ENCODE measurements around the gene UBXN6.

DNA sequence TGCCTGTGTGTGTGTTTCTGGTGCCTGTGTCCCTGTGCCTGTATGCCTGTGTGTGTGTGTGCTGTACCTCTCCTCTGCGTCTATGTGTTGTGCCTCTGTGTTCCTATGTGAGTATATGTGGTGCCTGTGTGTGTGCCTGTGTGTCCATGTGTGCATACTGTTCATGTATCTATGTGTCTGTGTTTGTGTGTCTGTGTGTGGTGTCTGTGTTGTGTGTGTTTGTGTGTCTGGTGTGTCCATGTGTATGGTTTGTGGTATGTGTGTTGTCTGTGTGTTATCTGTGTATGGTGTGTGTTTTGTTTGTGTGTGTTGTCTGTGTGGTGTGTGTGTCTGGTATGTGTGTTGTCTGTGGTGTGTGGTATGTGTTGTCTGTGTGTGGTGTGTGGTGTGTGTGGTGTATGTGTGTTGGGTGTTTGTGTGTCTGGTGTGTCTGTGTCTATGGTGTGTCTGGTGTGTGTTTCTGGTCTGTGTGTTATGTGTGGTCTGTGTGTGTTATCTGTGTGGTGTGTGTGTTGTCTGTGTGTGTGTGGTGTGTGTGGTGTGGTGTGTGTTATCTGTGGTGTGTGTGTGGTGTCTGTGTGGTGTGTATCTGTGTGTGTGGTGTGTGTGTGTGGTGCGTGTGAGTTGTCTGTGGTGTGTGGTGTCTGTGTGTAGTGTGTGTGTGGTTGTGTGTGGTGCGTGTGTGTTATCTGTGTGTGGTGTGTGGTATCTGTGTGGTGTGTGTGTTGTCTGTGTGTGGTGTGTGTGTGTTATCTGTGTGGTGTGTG is 34.9 kb upstream of the UBXN6 start:
- TF ChIP-seq, protein P1, sequence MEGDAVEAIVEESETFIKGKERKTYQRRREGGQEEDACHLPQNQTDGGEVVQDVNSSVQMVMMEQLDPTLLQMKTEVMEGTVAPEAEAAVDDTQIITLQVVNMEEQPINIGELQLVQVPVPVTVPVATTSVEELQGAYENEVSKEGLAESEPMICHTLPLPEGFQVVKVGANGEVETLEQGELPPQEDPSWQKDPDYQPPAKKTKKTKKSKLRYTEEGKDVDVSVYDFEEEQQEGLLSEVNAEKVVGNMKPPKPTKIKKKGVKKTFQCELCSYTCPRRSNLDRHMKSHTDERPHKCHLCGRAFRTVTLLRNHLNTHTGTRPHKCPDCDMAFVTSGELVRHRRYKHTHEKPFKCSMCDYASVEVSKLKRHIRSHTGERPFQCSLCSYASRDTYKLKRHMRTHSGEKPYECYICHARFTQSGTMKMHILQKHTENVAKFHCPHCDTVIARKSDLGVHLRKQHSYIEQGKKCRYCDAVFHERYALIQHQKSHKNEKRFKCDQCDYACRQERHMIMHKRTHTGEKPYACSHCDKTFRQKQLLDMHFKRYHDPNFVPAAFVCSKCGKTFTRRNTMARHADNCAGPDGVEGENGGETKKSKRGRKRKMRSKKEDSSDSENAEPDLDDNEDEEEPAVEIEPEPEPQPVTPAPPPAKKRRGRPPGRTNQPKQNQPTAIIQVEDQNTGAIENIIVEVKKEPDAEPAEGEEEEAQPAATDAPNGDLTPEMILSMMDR (IDR thresholded peaks at IDR 0.05; ENCODE audit: insufficient read depth, low read depth, low read length): no peak
- TF ChIP-seq EZH2 (IDR thresholded peaks at IDR 0.05; ENCODE audit: insufficient read depth, low read length): no peak
